VCaP (cell line): ENCODE results near the gene PRUNE1.

ENCODE experiments used
- H3K27ac ChIP-seq: fragments of 450-650 bp; 2 replicates; pipeline ENCODE4 v1.5.1; 2017
- TF ChIP-seq, protein P1 (sequence below): fragments of 450-650 bp; conservative IDR thresholded peaks from 2 replicates; pipeline ENCODE4 v1.5.1; 2017; ENCODE audit warnings: mild to moderate bottlenecking, moderate library complexity

PRUNE1 gene

GRCh38 chr1:150973258-150973835 lies 34.9 kb upstream of the PRUNE1 start:
- TF ChIP-seq, protein P1, sequence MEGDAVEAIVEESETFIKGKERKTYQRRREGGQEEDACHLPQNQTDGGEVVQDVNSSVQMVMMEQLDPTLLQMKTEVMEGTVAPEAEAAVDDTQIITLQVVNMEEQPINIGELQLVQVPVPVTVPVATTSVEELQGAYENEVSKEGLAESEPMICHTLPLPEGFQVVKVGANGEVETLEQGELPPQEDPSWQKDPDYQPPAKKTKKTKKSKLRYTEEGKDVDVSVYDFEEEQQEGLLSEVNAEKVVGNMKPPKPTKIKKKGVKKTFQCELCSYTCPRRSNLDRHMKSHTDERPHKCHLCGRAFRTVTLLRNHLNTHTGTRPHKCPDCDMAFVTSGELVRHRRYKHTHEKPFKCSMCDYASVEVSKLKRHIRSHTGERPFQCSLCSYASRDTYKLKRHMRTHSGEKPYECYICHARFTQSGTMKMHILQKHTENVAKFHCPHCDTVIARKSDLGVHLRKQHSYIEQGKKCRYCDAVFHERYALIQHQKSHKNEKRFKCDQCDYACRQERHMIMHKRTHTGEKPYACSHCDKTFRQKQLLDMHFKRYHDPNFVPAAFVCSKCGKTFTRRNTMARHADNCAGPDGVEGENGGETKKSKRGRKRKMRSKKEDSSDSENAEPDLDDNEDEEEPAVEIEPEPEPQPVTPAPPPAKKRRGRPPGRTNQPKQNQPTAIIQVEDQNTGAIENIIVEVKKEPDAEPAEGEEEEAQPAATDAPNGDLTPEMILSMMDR: no peak
- peak overlapping the region; percentile 97 for H3K27ac ChIP-seq

DNA sequence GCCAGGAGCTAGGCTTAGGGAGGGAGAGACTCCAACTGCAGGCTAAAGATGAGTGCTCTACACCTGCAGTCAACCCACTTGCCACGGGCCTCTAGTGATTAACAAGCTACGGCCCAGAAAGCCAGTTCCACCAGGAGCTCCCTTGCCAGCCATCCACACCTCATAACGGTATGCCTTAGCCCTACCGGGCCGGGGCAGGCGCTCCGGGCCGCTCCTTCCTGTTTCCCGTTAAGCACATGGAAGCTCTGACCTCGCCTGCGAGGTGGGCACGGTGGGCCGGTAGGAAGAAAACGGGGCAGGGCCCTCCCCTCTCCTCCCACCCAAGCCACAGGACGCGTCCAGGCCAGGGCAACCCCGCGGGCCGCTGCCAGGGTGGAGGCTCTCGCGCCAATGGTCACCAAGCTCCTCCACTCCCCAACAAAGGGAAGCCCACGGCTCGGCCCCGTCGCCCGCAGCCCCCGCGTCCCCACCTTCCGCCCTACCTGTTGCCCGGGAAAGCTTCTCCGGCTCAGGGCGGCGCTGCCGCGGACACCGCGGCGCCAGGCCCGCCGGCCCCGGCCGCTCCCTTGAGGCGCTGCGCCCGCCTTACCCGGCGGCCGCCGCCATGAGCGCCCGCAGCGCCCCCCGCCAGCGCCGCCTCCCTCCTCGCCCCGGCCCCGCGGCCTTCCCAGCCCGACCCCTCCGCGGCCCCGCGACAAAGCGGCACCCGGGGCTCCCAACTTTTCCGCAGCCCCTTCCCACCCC lies 34.2 kb upstream of the PRUNE1 start:
- H3K27ac ChIP-seq: peak overlapping the region; percentile 97

GRCh38 chr1:150974580-150975478 lies 33.4 kb upstream of the PRUNE1 start, which contains the start of gene CERS2:
Gene CERS2, minus strand, starts transcription at chr1:150974835. Its CDS starts 5,745 bp downstream, at chr1:150969090.
- TF ChIP-seq, protein P1: peak; percentile 5; the same call in 1 of the 2 replicates
- peak within 1 kb of the TSS; percentile 97 for H3K27ac ChIP-seq

More for the DNA sequence above, 34.2 kb upstream of the PRUNE1 start:
- TF ChIP-seq, protein P1: peak; percentile 24; the same call in 1 of the 2 replicates

GRCh38 chr1:150976401-150976821 lies 31.8 kb upstream of the PRUNE1 start:
- no peak overlapping the region for H3K27ac ChIP-seq

GRCh38 chr1:150976879-150977694 lies 31.2 kb upstream of the PRUNE1 start:
- H3K27ac ChIP-seq: no peak overlapping the region
- TF ChIP-seq, protein P1: no peak

More at GRCh38 chr1:150976401-150976821, 31.8 kb upstream of the PRUNE1 start:
- TF ChIP-seq, protein P1: no peak

DNA sequence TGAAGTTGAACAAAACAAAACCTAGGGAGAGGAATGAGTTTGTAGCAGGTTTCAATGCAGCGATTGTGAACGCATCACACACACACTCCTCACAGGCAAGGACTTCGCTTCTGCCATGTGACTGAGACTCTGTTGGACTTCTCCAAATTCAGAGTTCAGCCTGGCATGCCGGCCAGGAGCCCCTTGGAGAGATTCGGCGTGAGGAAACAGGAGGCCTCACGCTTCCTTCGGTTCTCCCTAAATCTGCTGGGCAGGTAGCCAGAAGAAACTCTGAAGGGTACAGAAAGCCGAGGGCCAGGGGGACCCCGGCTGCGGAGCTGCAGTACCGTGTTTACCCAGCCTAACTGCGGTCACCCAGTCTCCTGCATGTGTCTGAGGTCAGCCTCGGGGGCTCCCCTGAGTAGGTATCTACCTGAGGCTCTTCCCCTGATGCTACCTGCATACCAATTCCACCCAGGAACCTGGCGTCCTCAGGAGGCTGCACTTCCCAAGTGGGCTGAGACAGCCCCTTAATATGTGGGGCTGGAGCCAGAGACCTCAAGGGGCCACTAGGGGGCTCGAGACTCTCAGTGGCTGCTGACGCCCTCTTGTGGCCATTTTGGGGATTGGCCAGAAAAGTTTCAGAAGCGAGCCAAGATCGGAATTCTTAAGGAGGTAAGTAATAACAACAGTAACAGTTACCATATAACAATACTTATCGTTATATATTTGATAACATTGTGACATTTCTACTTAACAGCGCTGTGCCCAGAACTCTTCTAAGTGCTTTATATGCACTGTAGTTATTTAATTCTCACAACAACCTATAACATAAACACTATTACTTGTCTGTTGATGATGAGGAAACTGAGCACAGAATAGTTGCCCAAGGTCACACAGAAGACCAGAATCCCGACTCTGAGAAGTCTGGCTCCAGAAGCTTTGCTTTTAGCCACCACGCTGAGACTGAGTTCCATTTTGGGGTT lies 28.9 kb upstream of the PRUNE1 start:
- TF ChIP-seq, protein P1: peak; percentile 100
- H3K27ac ChIP-seq: no peak overlapping the region
